ENCODE measurements around the gene KRT77. TPM values are rescaled to one million over a fixed set of nuclear protein-coding genes. Genes with fewer than 3 reads are reported as not detected.
"Not testable (repeated sequence)": the region's sequence is repeated elsewhere in the genome, so short reads cannot be mapped to it uniquely, and the experiment has no call there.

The KRT77 gene
- total RNA-seq, 2 donors from 2014 or later, result not detected

- no peak overlapping the region for H3K27ac Mint-ChIP-seq
- TF ChIP-seq CTCF (conservative IDR thresholded peaks at IDR 0.05), result no peak
- no peaks in the 10 kb centered on the region for H3K9me3 ChIP-seq (ENCODE audit: control insufficient read depth, low read length)
- no peak for DNase-seq
- H3K9ac ChIP-seq (ENCODE audit: extremely low read depth, low read length, poor library complexity, severe bottlenecking), result no peak overlapping the region
- H3K36me3 Mint-ChIP-seq (ENCODE audit: low read depth), result no peaks in the 10 kb centered on the region
- no peak overlapping the region for H3K27ac ChIP-seq (ENCODE audit: low read depth, low read length)
- no peaks in the 10 kb centered on the region for H3K9me3 Mint-ChIP-seq
- no peaks in the 10 kb centered on the region for H3K4me1 ChIP-seq (ENCODE audit: control insufficient read depth, insufficient read depth, low read length)
- WGBS, 2 experiments (ENCODE audit: insufficient coverage in 1 of 2, insufficient read length in 1 of 2), result 93 to 96% methylated on average over 3 of the region's 3 CpGs
- no peak overlapping the region for H3K4me3 Mint-ChIP-seq
- no peaks in the 10 kb centered on the region for H3K36me3 ChIP-seq (ENCODE audit: control insufficient read depth, insufficient read depth, low read length)
- no peak overlapping the region for H3K4me3 ChIP-seq (ENCODE audit: low read length)
- no peaks in the 10 kb centered on the region for H3K4me1 Mint-ChIP-seq
- H3K27me3 ChIP-seq (ENCODE audit: control insufficient read depth, insufficient read depth, low read length, poor library complexity, severe bottlenecking), result peaks cover 58% of the 10 kb centered on the region
- peaks cover 36% of the 10 kb centered on the region for H3K27me3 Mint-ChIP-seq (ENCODE audit: insufficient read depth)
Observed at GRCh38 chr12:52670961-52671360, 32.4 kb downstream of the KRT77 start.

DNA sequence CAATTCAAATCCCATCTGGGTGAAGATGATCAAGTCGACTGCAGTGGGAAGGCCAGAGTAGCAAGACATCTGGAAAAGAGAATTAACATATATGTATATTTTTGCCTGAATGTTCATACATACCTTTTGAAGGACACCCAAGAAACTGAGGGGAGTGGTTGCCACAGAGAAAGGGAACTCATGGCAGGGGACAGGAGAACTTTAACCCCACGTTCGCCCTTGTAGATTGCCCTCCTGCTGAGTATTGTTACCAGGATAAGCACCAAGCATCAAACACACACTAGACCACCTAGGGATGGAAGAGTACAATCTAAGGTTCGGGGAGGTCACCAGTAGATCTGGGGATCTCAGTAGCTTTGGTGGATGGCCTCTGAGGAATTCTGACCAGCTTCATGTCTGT is 32.8 kb downstream of the KRT77 start:
- no peak for TF ChIP-seq CTCF (conservative IDR thresholded peaks at IDR 0.05)
- Mint-ChIP-seq H3K4me1 (no peaks in the 10 kb centered on the region), H3K4me3 (no peak overlapping the region), H3K27ac (no peak overlapping the region), H3K9me3 (no peaks in the 10 kb centered on the region), H3K36me3 (ENCODE audit: low read depth) (no peaks in the 10 kb centered on the region), H3K27me3 (ENCODE audit: insufficient read depth) (peaks cover 32% of the 10 kb centered on the region)
- no peak for DNase-seq
- Histone ChIP-seq H3K9me3 (ENCODE audit: control insufficient read depth, low read length) (no peaks in the 10 kb centered on the region), H3K27ac (ENCODE audit: low read depth, low read length) (no peak overlapping the region), H3K9ac (ENCODE audit: extremely low read depth, low read length, poor library complexity, severe bottlenecking) (no peak overlapping the region), H3K36me3 (ENCODE audit: control insufficient read depth, insufficient read depth, low read length) (no peaks in the 10 kb centered on the region), H3K4me1 (ENCODE audit: control insufficient read depth, insufficient read depth, low read length) (no peaks in the 10 kb centered on the region), H3K4me3 (ENCODE audit: low read length) (no peak overlapping the region), H3K27me3 (ENCODE audit: control insufficient read depth, insufficient read depth, low read length, poor library complexity, severe bottlenecking) (peaks cover 60% of the 10 kb centered on the region)
- 98 to 100% methylated on average over 1 to 4 of the region's 4 CpGs for WGBS, 2 experiments (ENCODE audit: insufficient coverage in 1 of 2, insufficient read length in 1 of 2)

DNA sequence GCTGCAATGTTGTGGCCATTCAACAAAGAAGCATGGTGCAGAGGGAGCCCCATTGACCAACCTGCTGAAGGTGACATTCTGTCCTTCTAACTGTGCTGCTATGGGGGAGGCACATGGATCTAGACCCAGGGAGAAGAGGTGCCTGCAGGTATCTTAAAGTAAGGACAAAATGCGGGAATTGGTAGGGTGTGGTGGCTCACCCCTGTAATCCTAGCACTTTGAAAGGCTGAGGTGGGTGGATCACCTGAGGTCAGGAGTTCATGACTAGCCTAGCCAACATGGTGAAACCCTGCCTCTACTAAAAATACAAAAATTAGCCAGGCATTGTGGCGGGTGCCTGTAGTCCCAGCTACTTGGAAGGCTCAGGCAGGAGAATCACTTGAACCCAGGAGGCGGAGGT is 33.4 kb downstream of the KRT77 start:
- not testable (repeated sequence) for H3K4me3 Mint-ChIP-seq; H3K36me3 ChIP-seq (ENCODE audit: control insufficient read depth, insufficient read depth, low read length); DNase-seq; H3K9me3 Mint-ChIP-seq; H3K36me3 Mint-ChIP-seq (ENCODE audit: low read depth); H3K27ac ChIP-seq (ENCODE audit: low read depth, low read length); H3K4me1 ChIP-seq (ENCODE audit: control insufficient read depth, insufficient read depth, low read length); H3K4me1 Mint-ChIP-seq; H3K27ac Mint-ChIP-seq; H3K4me3 ChIP-seq (ENCODE audit: low read length); H3K9me3 ChIP-seq (ENCODE audit: control insufficient read depth, low read length); H3K9ac ChIP-seq (ENCODE audit: extremely low read depth, low read length, poor library complexity, severe bottlenecking)
- peaks cover 33% of the 10 kb centered on the region for H3K27me3 Mint-ChIP-seq (ENCODE audit: insufficient read depth)
- peaks cover 66% of the 10 kb centered on the region for H3K27me3 ChIP-seq (ENCODE audit: control insufficient read depth, insufficient read depth, low read length, poor library complexity, severe bottlenecking)
- 80 to 96% methylated on average over 1 to 3 of the region's 3 CpGs for WGBS, 2 experiments (ENCODE audit: insufficient coverage in 1 of 2, insufficient read length in 1 of 2)

GRCh38 chr12:52669426-52669825 is 33.9 kb downstream of the KRT77 start:
- no peaks in the 10 kb centered on the region for H3K4me1 ChIP-seq (ENCODE audit: control insufficient read depth, insufficient read depth, low read length)

More at GRCh38 chr12:52669426-52669825, 33.9 kb downstream of the KRT77 start:
- peaks cover 35% of the 10 kb centered on the region for H3K27me3 Mint-ChIP-seq (ENCODE audit: insufficient read depth)
- DNase-seq, result no peak
- no peak overlapping the region for H3K4me3 Mint-ChIP-seq
- TF ChIP-seq CTCF (conservative IDR thresholded peaks at IDR 0.05), result no peak
- Histone ChIP-seq H3K4me3 (ENCODE audit: low read length) (no peak overlapping the region), H3K9ac (ENCODE audit: extremely low read depth, low read length, poor library complexity, severe bottlenecking) (no peak overlapping the region), H3K36me3 (ENCODE audit: control insufficient read depth, insufficient read depth, low read length) (no peaks in the 10 kb centered on the region), H3K9me3 (ENCODE audit: control insufficient read depth, low read length) (no peaks in the 10 kb centered on the region), H3K27me3 (ENCODE audit: control insufficient read depth, insufficient read depth, low read length, poor library complexity, severe bottlenecking) (peaks cover 66% of the 10 kb centered on the region), H3K27ac (ENCODE audit: low read depth, low read length) (no peak overlapping the region)
- no peak overlapping the region for H3K27ac Mint-ChIP-seq
- no peaks in the 10 kb centered on the region for H3K36me3 Mint-ChIP-seq (ENCODE audit: low read depth)
- no peaks in the 10 kb centered on the region for H3K4me1 Mint-ChIP-seq
- no peaks in the 10 kb centered on the region for H3K9me3 Mint-ChIP-seq
